ENCODE measurements around the gene LTBR.
A peak's percentile ranks its signal among the peaks of the same experiment; 100 is the strongest.
"Not testable (repeated sequence)": the region's sequence is repeated elsewhere in the genome, so short reads cannot be mapped to it uniquely, and the experiment has no call there.

The LTBR gene

GRCh38 chr12:6383572-6384498 is at the start of gene LTBR:
TSS of gene LTBR (plus strand) at chr12:6384162. CDS start at chr12:6384359, 197 bp downstream.
- peak; percentile 96 for DNase-seq (ENCODE audit: low read depth)

GRCh38 chr12:6334359-6334758 is 49.6 kb upstream of the LTBR start:
- no peak for DNase-seq (ENCODE audit: low read depth)

DNA sequence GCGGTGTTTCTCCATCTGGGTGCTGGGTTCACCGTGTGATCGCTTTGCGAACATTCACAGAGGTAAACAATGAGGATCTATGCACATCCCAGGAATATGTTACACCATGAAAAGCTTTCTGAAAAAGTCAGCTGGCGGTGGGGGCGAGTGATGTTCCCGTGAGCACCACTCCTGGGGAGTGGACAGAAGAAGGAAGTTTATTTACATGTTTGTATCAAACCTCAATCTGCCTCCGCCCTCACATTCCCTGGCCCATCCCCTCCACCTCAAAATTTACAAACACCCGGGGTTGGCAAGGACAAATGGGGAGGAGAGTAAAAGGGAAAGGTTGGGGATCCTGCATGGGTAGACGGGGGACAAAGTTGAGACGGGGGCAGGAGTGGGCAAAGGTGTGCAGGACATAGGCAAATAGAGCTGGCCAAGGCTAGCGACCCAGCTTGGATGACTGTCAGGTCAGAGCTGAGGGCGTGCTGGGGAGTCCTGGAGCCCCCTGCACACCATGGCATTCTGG is 49.0 kb upstream of the LTBR start:
- DNase-seq (ENCODE audit: low read depth): peak; percentile 75

GRCh38 chr12:6335451-6336078 is 48.4 kb upstream of the LTBR start:
- DNase-seq (ENCODE audit: low read depth): peak; percentile 78

DNA sequence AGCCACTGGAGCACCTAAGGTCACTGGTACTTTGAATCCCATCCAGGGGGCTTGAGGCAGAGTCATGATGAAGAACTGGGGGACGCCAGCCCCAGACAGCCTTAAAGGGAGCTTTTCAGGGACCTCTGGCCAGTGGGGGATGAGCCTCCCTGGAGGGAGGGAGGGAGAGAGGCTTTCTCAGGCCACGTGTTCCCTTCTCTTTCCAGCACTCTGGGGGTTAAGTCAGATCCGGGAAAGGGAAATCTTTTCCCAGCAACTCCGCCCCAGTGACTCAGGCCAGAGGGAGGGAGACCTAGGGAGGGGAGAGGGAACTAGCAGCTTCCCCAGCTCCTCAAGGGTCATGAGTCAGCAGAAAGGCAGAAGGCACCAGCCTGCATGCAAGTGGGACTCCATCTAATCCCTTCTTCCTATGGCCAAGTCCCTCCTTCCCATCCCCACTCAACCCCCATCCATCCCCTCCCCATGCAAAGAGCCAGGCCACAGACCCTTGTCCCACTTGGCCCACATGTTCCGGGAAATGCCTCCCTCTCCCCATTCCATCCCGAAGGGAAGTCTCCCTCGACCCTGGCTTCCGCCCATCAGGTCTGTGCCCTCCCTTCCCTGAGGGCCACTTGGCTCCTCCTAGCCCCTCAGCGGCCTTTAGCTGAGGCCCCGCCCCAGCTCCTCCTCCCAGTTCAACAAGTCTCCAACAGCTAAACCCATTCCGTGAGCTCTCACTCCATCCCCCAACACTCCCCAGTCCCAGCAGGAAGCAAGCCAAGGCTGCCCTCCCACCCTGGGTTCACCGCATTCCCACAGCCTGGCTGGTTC is 47.7 kb upstream of the LTBR start:
- peak; percentile 100 for DNase-seq (ENCODE audit: low read depth)

GRCh38 chr12:6336889-6337853 is 46.8 kb upstream of the LTBR start:
- no peak for DNase-seq (ENCODE audit: low read depth)

DNA sequence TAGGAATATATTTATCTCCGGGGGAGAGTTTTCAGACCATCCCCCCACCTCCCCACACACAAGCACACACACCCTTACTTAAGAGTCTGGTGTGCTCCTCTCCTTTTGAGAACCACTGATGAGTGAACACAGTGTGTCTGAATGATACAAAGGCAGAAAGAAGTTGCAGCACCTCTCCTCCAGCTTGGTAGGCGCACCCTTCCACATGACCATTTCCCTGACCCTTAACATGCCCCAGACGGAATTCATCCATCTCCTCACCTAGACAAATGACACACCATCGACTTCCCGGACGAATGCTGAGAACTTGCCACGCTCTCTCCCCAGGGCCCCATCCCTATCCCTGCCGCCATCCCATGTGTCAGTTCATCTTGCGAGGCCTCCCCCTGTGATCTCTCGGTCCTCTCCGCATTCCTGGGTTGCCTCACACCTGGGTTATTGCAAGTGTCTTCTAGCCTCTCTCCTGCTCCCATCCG is 46.0 kb upstream of the LTBR start:
- no peak for DNase-seq (ENCODE audit: low read depth)

DNA sequence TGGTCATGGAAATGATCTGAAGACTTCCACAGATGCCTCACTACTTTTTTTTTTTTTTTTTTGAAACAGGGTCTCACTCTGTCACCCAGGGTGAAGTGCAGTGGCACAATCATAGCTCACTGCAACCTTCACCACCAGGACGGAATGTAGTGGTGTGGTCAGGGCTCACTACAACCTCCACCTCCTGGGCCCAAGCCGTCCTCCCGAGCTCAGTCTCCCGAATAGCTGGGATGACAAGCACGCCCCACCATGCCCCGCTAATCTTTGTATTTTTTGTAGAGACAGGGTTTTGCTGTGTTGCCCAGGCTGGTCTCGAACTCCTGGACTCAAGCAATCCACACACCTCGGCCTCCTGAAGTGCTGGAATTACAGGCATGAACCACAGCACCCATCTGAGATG is 45.4 kb upstream of the LTBR start:
- DNase-seq (ENCODE audit: low read depth): not testable (repeated sequence)

- DNase-seq (ENCODE audit: low read depth): no peak
Measured at GRCh38 chr12:6338955-6339354, 45.0 kb upstream of the LTBR start.

- peak; percentile 62 for DNase-seq (ENCODE audit: low read depth)
Measured at GRCh38 chr12:6340032-6340638, 43.8 kb upstream of the LTBR start.

- DNase-seq (ENCODE audit: low read depth): no peak
Measured at GRCh38 chr12:6340745-6341416, 43.1 kb upstream of the LTBR start.

DNA sequence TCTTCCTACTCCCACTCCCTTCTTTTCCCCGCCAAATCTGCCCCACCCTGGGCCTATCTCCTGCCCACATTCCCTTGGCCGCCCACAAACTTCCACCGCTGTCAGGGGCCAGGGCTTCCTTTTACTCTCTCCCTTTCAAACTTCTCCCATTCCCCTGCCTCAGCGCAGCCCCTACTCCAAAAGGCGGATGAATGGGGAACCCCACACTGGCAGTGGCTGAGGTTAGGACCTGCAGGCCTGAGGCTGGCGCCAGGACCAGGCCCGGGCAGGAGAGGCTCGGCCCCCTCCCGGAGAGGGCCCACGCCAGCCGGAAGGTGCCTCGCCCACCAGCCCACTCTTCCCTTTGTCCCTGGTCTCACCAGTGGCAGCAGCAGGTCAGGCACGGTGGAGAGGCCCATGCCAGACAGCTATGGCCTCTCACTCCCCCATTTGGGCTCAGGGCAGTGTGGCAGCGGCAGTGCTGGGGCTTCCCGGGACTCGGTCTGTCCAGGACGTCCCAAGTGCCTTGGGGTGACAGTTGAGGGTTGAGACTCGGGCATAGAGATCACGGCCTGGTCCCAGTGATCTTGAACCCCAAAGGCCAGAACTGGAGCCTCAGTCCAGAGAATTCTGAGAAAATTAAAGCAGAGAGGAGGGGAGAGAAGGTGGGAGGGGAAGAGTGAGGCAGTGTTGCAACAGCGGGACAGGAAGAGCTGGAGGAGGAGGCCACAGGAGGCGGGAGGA is 42.4 kb upstream of the LTBR start, which contains the start of gene TNFRSF1A:
TNFRSF1A (minus strand) TSS at position 660 of the 723 bp plus-strand sequence; CDS start at position 398, 262 bp downstream.
- peak; percentile 85 for DNase-seq (ENCODE audit: low read depth)

- DNase-seq (ENCODE audit: low read depth): no peak
Measured at GRCh38 chr12:6342140-6342889, 41.6 kb upstream of the LTBR start.

DNA sequence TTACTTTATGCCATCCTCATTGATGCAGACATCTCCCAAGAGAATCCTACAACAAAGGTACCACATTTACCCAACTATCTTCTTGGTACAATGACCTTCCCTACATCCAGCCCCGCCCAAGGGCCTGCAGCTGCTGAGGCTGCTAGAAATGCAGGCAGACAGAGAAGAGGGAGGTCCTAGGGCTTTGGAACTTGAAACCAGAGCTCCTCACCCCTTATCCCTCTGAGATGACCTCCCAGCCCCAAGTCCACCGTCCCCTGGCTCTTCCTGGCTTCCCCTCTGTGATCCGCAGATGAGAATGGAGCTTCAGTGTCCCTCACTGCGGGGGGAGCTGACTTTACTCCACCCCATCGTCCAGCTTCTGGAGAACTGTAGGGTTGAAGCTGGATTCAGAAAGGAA is 40.4 kb upstream of the LTBR start:
- no peak for DNase-seq (ENCODE audit: low read depth)

DNA sequence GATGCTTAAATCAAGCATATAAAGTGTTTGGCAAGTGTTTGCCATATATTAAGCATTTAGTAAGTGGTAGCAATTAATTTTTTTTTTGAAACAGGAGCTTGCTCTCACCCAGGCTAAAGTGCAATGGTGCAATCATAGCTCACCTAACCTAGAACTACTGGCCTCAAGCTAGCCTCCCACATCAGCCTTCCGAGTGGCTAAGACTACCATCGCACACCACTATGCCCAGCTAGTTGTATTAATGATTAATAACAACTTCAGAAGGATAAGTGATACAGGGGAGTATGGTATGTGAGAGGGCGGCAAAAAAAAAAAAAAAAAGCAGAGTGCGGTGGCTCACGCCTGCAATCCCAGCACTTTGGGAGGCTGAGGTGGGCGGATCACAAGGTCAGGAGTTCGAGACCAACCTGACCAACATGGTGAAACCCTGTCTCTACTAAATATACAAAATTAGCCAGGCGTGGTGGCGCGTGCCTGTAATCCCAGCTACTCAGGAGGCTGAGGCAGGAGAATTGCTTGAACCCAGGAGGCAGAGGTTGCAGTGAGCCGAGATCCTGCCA is 39.8 kb upstream of the LTBR start:
- DNase-seq (ENCODE audit: low read depth): not testable (repeated sequence)

DNA sequence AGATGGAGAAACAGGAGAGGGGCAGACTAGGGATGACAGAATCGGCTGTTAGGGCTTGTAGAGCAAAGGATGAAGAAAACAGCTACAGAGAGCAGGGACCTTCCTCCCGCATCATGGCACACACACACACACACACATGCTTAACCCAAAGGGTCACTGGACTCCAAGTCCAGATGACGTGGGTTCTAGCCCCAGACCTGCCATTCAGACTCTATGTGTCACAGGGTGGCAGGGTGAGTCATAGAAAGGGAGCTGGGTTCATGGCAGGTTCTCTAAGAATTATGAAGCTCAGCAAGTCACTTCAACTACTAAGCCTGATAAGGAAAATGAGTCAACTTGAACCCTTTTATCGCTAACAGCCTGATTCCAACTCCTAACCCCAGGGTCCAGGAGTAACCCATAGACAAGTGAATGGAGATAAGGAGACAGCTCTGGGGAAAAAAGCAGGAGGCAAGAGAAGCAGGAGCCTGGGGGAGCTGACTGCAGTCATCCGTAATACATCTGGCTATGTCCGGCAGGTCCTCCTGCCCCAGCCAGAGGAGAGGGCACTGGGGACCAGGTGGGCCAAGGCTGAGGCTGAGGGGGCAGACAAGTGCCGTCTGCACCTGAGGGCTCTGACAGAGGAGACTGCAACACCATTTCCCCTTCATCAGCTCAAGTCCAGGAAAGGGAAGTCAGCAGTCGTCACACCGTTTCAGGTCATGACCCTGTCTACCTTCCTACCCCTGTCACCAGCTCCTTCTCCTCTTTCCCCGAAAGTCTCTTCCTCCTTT is 38.5 kb upstream of the LTBR start:
- DNase-seq (ENCODE audit: low read depth): peak; percentile 92

GRCh38 chr12:6346235-6346832 is 37.6 kb upstream of the LTBR start:
- no peak for DNase-seq (ENCODE audit: low read depth)

Measured in fibroblast of gingiva (primary cell).